Measurements from ENCODE around the gene ATG16L1.

Gene ATG16L1

GRCh38 chr2:233251306-233252116, at the start of gene ATG16L1:
Gene ATG16L1, plus strand, starts transcription at chr2:233251673. Its CDS starts 155 bp downstream, at chr2:233251828.
- peak; percentile 86 for DNase-seq (ENCODE audit: low read depth)

GRCh38 chr2:233202531-233202944, 48.9 kb upstream of the ATG16L1 start:
- DNase-seq (ENCODE audit: low read depth): no peak

- DNase-seq (ENCODE audit: low read depth): no peak
Observed at GRCh38 chr2:233203060-233203459, 48.4 kb upstream of the ATG16L1 start.

- DNase-seq (ENCODE audit: low read depth): no peak
Observed at GRCh38 chr2:233204286-233204936, 47.1 kb upstream of the ATG16L1 start.

GRCh38 chr2:233208382-233209116, 42.9 kb upstream of the ATG16L1 start:
- no peak for DNase-seq (ENCODE audit: low read depth)

GRCh38 chr2:233209117-233209532, 42.3 kb upstream of the ATG16L1 start:
- no peak for DNase-seq (ENCODE audit: low read depth)

GRCh38 chr2:233209533-233210171, 41.8 kb upstream of the ATG16L1 start:
- no peak for DNase-seq (ENCODE audit: low read depth)

- DNase-seq (ENCODE audit: low read depth): no peak
Observed at GRCh38 chr2:233210281-233210680, 41.2 kb upstream of the ATG16L1 start.

- no peak for DNase-seq (ENCODE audit: low read depth)
Observed at GRCh38 chr2:233210843-233211547, 40.5 kb upstream of the ATG16L1 start.

- no peak for DNase-seq (ENCODE audit: low read depth)
Observed at GRCh38 chr2:233211548-233211895, 40.0 kb upstream of the ATG16L1 start.

GRCh38 chr2:233213011-233213410, 38.5 kb upstream of the ATG16L1 start:
- no peak for DNase-seq (ENCODE audit: low read depth)

- DNase-seq (ENCODE audit: low read depth): no peak
Observed at GRCh38 chr2:233213975-233214374, 37.5 kb upstream of the ATG16L1 start.

GRCh38 chr2:233217892-233218377, 33.5 kb upstream of the ATG16L1 start:
- DNase-seq (ENCODE audit: low read depth): no peak

GRCh38 chr2:233218836-233219235, 32.6 kb upstream of the ATG16L1 start:
- DNase-seq (ENCODE audit: low read depth): no peak

- no peak for DNase-seq (ENCODE audit: low read depth)
Observed at GRCh38 chr2:233219848-233220247, 31.6 kb upstream of the ATG16L1 start.

GRCh38 chr2:233221378-233222063, 30.0 kb upstream of the ATG16L1 start:
- no peak for DNase-seq (ENCODE audit: low read depth)

- DNase-seq (ENCODE audit: low read depth): no peak
Observed at GRCh38 chr2:233223059-233223894, 28.2 kb upstream of the ATG16L1 start.

GRCh38 chr2:233225230-233226068, 26.0 kb upstream of the ATG16L1 start:
- no peak for DNase-seq (ENCODE audit: low read depth)

- DNase-seq (ENCODE audit: low read depth): no peak
Observed at GRCh38 chr2:233226511-233227031, 24.9 kb upstream of the ATG16L1 start.
